AG04450 (cell line): Measurements from ENCODE around the gene ANKRD7. TPM values are rescaled to one million over a fixed set of nuclear protein-coding genes. Genes with fewer than 3 reads are reported as not detected.

Source experiments
- CTCF ChIA-PET: fragments of 300-600, 350-600 bp; formaldehyde crosslinking; extraction: SDS; loops from one replicate; lab custom pipeline; 2022; ENCODE audit warnings: antibody characterized with exemption, inconsistent platforms; lab: Charles Lee
- POLR2A ChIA-PET: fragments of 350-600 bp; formaldehyde crosslinking; extraction: SDS; loops from one replicate; lab custom pipeline; 2021; ENCODE audit warnings: antibody characterized with exemption, inconsistent platforms; lab: Yijun Ruan, JAX
- DNase-seq: peaks from one replicate; pipeline ENCODE4 v3.0.0-alpha.2; 2011; ENCODE audit warnings: low read depth, low spot score
- H3K27ac ChIP-seq: one replicate; pipeline ENCODE4 v1.5.1; 2012; ENCODE audit warnings: low read depth, low read length, control low read depth
- H3K27me3 ChIP-seq: one replicate; pipeline ENCODE4 v1.6.0; 2012; ENCODE audit warnings: low read length; ENCODE audit not compliant: control insufficient read depth, insufficient read depth
- H3K4me3 ChIP-seq: 2 replicates; pipeline ENCODE4 v1.5.1; 2011; ENCODE audit warnings: mild to moderate bottlenecking, low read depth, low read length, control low read depth
- H3K9me3 ChIP-seq: 2 replicates; pipeline ENCODE4 v1.5.1; 2012; ENCODE audit warnings: low read length; ENCODE audit not compliant: control insufficient read depth, insufficient read depth
- CTCF ChIP-seq: IDR thresholded peaks from 2 replicates; pipeline ENCODE4 v1.5.1; 2011; ENCODE audit warnings: low read depth, low read length, control low read depth, inconsistent platforms
- polyA minus RNA-seq: library from RNA; depleted of rRNA, polyadenylated mRNA; stranded (reverse); fragments of >200 nt; gene quantifications from 2 replicates; pipeline ENCODE4 v1.2.3, GENCODE V29; 2011; rRNA and poly(A)+ RNA removed
- polyA plus RNA-seq: library from polyadenylated mRNA; depleted of rRNA; stranded (reverse); fragments of >200 nt; gene quantifications from 2 replicates; pipeline ENCODE4 v1.2.3, GENCODE V29; 2011; rRNA removed

The ANKRD7 gene
- 0.30 and 0.50 TPM in 2 replicates for polyA plus RNA-seq
- 0.83 TPM in 1 of 2 replicates, not detected in the other for polyA minus RNA-seq

DNA sequence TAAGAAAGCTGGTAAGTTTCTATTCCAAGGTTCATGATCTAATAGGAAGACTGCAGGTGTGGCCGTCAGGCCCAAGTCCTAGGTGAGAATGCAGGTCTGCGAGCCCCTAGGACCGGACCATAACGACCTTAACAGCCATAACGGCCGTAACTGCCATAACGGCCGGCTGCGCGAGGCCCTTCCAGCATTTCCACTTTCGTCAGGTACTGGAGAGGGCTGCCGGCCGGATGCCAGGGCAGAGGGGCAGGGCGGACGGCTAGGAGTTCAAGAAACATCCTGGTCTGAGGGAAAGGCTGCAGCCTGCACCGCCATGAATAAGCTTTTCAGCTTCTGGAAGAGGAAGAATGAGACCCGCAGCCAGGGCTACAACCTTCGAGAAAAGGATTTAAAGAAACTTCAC is at the start of gene ANKRD7:
ANKRD7 (plus strand) TSS at position 184 of the 400 bp plus-strand sequence; CDS start at position 311, 127 bp downstream.
- POLR2A ChIA-PET, result no interaction called here
- DNase-seq, result no peak
- no peak within 1 kb of the TSS for H3K27ac ChIP-seq
- no peaks in the 10 kb centered on the region for H3K9me3 ChIP-seq
- CTCF ChIA-PET, result no interaction called here
- no peaks in the 10 kb centered on the region for H3K27me3 ChIP-seq
- no peak within 1 kb of the TSS for H3K4me3 ChIP-seq
- TF ChIP-seq CTCF, result no peak

- Histone ChIP-seq H3K27me3 (no peaks in the 10 kb centered on the region), H3K4me3 (no peak overlapping the region), H3K27ac (no peak overlapping the region), H3K9me3 (no peaks in the 10 kb centered on the region)
- ChIA-PET CTCF (interaction anchor here (1.3 kb wide), 1 partner anchor 22 kb away, joined by 4 read pairs; no protein-coding TSS in a partner anchor), POLR2A (no interaction called here)
- TF ChIP-seq CTCF, result no peak
- no peak for DNase-seq
Observed at GRCh38 chr7:118175740-118176139, 48.8 kb upstream of the ANKRD7 start.

DNA sequence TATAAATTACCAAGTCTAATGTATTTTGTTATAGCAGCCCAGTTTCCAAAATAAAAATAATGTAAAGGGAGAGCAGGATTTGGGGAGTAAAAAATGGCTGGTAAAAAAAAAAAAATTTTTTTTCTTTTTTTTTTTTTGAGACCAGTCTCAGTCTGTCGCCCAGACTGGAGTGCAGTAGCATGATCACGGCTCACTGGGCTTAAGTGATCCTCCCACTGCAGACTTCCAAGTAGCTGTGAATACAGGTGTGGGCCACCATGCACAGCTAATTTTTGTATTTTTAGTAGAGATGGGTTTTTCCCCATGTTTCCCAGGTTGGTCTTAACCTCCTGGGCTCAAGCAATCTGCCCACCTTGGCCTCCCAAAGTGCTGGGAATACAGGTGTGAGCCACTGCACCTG is 45.3 kb upstream of the ANKRD7 start:
- no peak for DNase-seq
- no peak overlapping the region for H3K4me3 ChIP-seq
- ChIA-PET POLR2A (no interaction called here), CTCF (interaction anchor here (1.7 kb wide), 1 partner anchor 16 kb away, joined by 6 read pairs; no protein-coding TSS in a partner anchor)
- TF ChIP-seq CTCF, result no peak
- H3K27ac ChIP-seq, result no peak overlapping the region
- H3K9me3 ChIP-seq, result no peaks in the 10 kb centered on the region
- no peaks in the 10 kb centered on the region for H3K27me3 ChIP-seq

DNA sequence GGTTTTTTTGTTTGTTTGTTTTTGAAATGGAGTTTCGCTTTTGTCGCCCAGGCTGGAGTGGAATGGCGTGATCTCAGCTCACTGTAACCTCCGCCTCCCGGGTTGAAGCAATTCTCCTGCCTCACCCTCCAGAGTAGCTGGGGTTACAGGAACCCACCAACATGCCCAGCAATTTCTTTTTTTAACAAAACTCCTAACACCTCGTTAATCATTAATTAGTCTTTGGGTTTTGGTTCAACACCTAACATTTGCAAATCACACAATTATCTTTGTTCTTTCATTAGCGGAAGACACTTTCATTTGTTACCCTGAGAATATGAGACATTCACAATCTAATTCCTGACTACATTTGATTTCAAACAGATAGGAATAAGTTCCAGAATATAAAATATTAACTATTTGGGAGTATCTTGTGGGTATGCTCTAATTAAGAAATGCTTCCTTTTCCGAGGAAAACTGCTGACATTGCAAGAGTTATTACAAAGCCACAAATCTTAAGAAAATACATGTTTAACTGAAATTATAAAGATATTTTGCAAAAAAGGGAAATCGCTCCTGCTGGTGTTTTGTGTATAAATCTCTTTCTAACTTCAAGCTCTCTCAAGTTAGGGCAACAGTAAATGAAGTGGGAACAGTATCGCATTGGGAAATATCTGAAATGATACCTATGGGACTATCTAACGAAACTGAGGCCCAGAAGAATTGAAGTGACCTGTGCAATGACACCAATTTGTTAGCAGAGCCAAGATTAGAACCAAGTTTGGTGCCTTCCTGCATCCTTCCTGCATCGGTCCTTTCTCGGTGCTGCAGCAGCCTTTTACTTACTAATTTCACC is 41.7 kb upstream of the ANKRD7 start:
- no peaks in the 10 kb centered on the region for H3K9me3 ChIP-seq
- no peak for TF ChIP-seq CTCF
- H3K27ac ChIP-seq, result no peak overlapping the region
- ChIA-PET CTCF (no interaction called here), POLR2A (no interaction called here)
- DNase-seq, result no peak
- peak overlapping the region; percentile 61 for H3K4me3 ChIP-seq
- no peaks in the 10 kb centered on the region for H3K27me3 ChIP-seq

DNA sequence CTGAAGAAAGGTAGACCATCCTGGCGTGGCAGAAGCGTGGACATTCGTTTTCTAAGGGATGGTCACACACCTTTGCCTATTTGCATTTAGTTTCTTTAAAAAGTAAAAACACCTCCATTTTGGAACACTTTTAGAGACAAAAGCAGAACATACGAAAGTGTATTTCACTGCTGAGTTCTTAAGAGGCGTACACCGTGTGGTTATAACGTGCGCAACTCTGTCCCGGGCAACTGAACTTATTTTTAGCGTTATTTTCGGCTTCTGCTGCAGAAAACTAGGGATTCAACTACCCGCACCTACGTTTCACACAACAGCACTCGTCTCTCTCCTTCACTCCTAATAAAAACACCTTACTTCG is 41.1 kb upstream of the ANKRD7 start:
- Histone ChIP-seq H3K27ac (peak overlapping the region; percentile 92), H3K9me3 (no peaks in the 10 kb centered on the region), H3K4me3 (peak overlapping the region; percentile 61), H3K27me3 (no peaks in the 10 kb centered on the region)
- CTCF ChIA-PET, result no interaction called here
- DNase-seq, result no peak
- TF ChIP-seq CTCF, result no peak
- POLR2A ChIA-PET, result no interaction called here
